HG02885 (cell line): ENCODE data around the gene DNLZ.
"Not testable (repeated sequence)": the region's sequence is repeated elsewhere in the genome, so short reads cannot be mapped to it uniquely, and the experiment has no call there.

Experiments used
- ATAC-seq: cut with Tn5 transposase; IDR thresholded peaks from one replicate; pipeline ENCODE4 v1.9.1; 2021; ENCODE audit warnings: mild to moderate bottlenecking; ENCODE audit not compliant: unreplicated experiment, poor library complexity

The DNLZ gene

GRCh38 chr9:136324501-136325300, 38.8 kb downstream of the DNLZ start:
- ATAC-seq = no peak

GRCh38 chr9:136323371-136323789, 40.2 kb downstream of the DNLZ start:
- no peak for ATAC-seq

- ATAC-seq = no peak
Measured at GRCh38 chr9:136322756-136323330, 40.7 kb downstream of the DNLZ start.

GRCh38 chr9:136321561-136321960, 42.0 kb downstream of the DNLZ start:
- ATAC-seq = no peak

GRCh38 chr9:136320972-136321371, 42.6 kb downstream of the DNLZ start:
- not testable (repeated sequence) for ATAC-seq

DNA sequence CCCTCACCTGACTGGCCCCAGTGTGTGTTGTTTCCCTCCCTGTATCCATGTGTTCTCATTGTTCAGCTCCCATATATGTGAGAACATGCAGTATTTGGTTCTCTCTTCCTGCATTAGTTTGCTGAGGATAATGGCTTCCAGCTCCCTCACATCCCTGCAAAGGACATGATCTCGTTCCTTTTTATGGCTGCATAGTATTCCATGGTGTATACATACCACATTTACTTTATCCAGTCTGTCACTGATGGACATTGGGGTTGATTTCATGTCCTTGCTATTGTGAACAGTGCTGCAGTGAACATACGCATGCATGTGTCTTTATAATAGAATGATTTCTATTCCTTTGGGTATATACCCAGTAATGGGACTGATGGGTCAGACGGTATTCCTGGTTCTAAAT, 43.6 kb downstream of the DNLZ start:
- not testable (repeated sequence) for ATAC-seq

- not testable (repeated sequence) for ATAC-seq
Measured at GRCh38 chr9:136319244-136319643, 44.3 kb downstream of the DNLZ start.

DNA sequence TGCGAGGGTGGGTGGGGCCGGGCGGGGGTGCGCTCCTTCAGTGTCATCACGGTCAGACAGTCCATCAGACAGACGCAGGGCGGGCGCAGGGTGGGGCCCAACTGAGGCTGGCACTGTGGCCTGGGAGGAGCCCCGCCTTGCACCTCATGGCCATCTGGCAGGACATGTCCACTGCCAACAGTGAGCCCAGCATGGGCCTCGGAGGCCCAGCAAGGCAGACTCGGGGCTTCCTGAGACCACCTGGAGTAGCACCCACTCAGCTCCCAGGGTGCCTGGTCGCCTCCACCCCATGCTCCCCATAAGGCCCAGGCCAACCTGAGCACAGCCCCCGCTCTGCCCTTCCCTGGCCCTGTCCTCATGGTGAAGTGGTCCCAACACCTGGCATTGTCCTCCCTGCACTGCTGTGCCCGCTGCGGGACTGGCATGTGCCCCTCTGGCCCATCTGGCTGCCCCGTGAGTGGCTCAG, 44.7 kb downstream of the DNLZ start:
- no peak for ATAC-seq

DNA sequence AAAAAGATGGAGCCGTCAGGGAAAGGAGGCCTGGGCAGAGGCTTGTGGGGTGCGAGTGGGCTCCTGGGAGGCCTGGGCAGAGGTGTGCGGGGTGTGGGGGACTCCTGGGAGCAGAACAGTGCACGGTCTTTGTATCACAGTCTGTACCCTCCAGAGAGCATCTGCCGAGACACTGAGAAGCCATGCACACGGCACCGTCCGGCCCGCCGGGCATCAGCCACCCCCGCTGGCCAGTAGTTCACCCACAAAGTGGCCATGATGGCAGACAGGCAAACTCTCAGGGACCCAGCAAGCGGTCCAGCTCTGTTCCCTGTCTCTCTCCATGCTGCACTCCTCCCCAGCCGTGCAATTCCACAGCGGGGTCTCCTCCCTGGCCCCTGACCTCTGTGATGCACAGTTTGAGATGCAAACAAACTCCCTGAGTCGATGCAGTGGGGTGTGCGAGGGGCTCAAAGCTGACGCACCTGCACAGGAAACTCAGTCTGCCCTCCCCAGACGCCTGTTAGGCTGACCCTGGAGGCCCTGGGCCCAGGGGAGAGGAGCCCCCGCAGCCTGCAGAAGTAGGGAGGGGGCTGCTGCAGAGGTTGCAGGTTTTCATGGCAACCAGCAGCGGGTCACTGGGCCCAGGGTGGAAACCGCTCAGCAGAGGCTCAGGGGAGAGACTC, 45.3 kb downstream of the DNLZ start:
- ATAC-seq = no peak

DNA sequence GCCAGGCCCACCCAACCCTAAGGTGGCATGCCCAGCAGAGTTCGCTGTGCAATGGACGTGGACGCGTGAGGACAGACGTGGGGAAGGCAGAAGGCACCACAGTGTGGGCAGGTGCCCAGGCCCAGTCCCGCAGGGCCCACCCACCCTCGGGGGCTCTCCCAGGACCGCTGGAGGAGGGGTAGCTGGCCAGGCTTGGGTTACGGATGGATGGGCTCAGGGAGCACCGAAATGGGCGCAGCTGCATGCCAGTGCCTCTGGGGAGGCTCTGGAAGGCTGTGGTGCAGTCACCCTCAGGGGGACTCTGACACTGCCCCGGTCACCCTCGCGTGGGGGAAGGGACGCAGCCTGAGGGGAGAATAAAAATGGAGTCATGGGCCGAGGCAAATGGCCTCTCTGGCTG, 45.8 kb downstream of the DNLZ start:
- no peak for ATAC-seq

GRCh38 chr9:136316896-136317676, 46.5 kb downstream of the DNLZ start:
- ATAC-seq = no peak

DNA sequence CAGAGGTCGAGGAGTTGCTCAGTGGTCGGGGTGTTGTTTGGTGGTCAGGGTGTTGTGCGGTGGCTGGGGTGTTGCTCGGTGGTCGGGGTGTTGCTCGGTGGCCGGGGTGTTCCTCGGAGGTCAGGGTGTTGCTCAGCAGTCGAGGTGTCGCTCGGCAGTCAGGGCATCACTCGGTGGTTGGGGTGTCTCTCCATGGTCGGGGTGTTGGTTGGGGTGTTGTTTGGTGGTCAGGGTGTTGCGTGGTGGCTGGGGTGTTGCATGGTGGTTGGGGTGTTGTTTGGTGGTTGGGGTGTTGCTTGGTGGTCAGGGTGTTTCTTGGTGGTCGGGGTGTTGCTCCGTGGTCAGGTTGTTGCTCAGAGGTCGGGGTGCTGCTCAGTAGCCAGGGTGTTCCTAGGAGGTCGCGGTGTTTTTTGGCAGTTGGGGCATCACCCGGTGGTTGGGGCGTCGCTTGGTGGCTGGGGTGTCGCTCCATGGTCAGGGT, 47.2 kb downstream of the DNLZ start:
- ATAC-seq = no peak

DNA sequence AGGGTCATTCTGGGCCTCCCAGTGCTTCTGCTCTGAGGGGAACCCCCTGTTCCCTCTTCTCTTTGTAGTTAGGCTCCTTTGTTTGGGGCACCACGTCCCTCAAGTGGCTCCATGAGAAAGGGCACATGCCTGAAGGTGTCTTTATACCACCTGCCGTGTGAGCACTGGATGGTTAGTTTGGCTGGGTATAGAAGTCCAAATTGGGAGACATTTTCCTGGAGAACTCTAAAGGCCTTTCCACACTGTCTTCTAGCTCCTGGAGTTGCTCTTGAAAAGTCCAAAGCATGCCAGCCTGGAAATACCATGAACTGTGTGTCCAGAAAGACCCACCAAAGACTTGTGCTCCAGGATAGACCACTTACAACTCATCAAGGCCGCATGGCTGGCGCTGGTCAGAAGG, 48.6 kb downstream of the DNLZ start:
- no peak for ATAC-seq

GRCh38 chr9:136314056-136314416, 49.5 kb downstream of the DNLZ start:
- ATAC-seq = no peak

DNA sequence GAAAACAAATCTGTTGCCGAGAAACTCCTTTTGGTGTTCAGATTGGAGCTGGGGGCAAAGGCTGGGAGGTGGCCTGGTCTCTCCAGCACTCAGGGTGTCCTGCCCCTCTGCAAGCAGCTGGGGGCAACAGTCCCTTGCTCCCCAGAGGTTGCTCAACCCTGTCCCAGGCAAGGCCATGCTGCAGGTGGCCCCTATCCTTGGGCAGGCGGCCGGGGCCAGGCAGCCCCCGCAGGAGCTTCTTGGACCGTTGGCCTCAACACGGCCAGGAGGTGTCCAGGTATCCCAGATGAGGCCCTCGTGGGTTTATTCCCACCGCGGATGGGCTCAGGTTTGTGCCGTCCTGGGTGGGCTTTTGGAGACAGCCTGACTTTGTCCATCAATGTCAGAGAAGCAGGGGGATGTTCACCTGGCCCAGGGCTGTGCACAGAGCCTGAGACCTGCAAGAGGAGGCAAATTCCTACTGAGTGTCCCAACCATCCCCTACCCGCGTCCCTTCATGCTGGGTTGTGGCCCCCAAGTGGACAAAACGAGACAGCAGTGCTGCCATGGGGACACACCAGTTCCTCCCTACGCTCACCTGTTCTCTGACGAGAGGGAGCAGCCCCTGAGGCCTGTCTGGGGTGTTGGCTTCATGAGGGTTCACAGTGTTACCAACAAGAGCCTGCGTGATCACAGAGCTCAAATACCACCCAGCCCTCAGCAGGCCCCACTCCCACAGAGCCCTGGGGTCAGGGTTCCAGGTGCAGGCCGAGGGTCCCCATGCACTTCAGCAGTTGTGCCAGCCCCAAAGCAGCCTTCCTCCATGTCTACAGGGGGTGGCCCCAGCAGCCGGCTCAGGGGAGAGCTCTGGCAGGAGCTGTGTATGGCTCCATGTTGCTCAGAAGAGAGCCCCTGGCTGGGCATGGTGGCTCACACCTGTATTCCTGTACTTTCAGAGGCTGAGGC, 50.2 kb downstream of the DNLZ start:
- no peak for ATAC-seq

DNA sequence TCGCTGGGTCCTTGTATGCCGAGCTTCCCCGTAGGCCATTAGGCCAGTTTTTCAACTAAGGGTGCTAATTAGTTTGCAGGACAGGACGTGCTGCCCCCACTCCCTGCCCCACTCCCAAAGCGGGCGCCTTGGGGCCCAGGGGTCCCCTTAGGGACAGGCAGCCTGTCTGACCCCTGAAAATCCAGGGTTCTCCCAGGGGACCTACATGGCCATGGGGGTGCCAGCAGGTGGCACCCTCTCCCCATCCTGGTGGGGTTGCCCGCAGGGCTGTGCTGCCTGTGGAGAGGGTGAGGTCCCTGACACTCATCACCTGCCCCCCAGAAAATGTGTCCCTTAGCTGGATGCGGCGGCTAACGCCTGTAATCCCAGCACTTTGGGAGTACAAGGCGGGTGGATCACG, 51.1 kb downstream of the DNLZ start:
- ATAC-seq = no peak

DNA sequence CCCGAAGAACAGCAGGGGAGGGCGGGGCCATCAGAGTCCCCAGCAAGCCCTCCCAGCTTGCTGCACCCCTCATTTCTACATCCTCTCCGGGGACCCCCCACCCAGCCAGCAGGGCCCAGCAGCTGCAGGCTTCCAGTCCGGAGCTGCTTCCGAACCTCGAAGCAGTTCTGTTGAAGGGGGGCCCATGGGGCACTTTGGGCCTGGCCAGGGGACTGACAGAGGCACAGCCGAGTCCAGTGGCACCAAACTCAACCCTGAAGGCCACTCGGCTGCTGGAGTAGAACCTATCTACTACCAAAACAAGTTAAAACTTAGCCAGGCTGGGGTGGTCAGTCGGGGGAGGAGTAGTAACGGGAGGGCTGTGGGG, 51.6 kb downstream of the DNLZ start:
- no peak for ATAC-seq

GRCh38 chr9:136311051-136312008, 52.2 kb downstream of the DNLZ start:
- ATAC-seq = no peak
